AG10803 (cell line): ENCODE measurements around the gene THOC6.

ENCODE experiments used
- DNase-seq: peaks from one replicate; pipeline ENCODE4 v3.0.0; 2010; ENCODE audit warnings: low read depth
- H3K4me3 ChIP-seq: 2 replicates; pipeline ENCODE4 v1.5.1; 2011; ENCODE audit warnings: mild to moderate bottlenecking, low read length, control low read depth
- CTCF ChIP-seq: conservative IDR thresholded peaks from 2 replicates; pipeline ENCODE4 v1.5.1; 2011; ENCODE audit warnings: mild to moderate bottlenecking, low read length, control low read depth, inconsistent platforms

The THOC6 gene

GRCh38 chr16:3015865-3016521, 7.8 kb upstream of the THOC6 start:
- DNase-seq = no peak
- H3K4me3 ChIP-seq = no peak overlapping the region
- TF ChIP-seq CTCF = no peak

GRCh38 chr16:3017344-3017743, 6.5 kb upstream of the THOC6 start:
- no peak for DNase-seq
- no peak overlapping the region for H3K4me3 ChIP-seq
- no peak for TF ChIP-seq CTCF

GRCh38 chr16:3017794-3018506, 5.9 kb upstream of the THOC6 start, which contains the start of gene CLDN6:
Gene CLDN6 (minus strand): TSS chr16:3018183. CDS start chr16:3016021, 2,162 bp downstream.
- no peak within 1 kb of the TSS for H3K4me3 ChIP-seq
- DNase-seq = no peak
- no peak for TF ChIP-seq CTCF

- peak overlapping the region; percentile 63 for H3K4me3 ChIP-seq
- no peak for TF ChIP-seq CTCF
- DNase-seq = no peak
Measured at GRCh38 chr16:3019594-3020246, 4.1 kb upstream of the THOC6 start.

- no peak; the same call in 1 of the 2 replicates for TF ChIP-seq CTCF
- peak within 1 kb of the TSS; percentile 96 for H3K4me3 ChIP-seq
- peak; percentile 73 for DNase-seq
Measured at GRCh38 chr16:3020247-3020603, 3.6 kb upstream of the THOC6 start, which contains the start of gene TNFRSF12A. Gene TNFRSF12A (plus strand): TSS chr16:3020368. CDS start chr16:3020398, 30 bp downstream.

- TF ChIP-seq CTCF = no peak
- DNase-seq = peak; percentile 89
- peak overlapping the region; percentile 96 for H3K4me3 ChIP-seq
Measured at GRCh38 chr16:3020604-3021448, 3.0 kb upstream of the THOC6 start.
